Measurements from ENCODE around the gene TAF4B. TPM values are rescaled to one million over a fixed set of nuclear protein-coding genes. Genes with fewer than 3 reads are reported as not detected.
"Not testable (repeated sequence)": the region's sequence is repeated elsewhere in the genome, so short reads cannot be mapped to it uniquely, and the experiment has no call there.

The TAF4B gene
- total RNA-seq, 4 donors from 2014 or later = 5.1 to 9.2 (median 6.7) TPM

DNA sequence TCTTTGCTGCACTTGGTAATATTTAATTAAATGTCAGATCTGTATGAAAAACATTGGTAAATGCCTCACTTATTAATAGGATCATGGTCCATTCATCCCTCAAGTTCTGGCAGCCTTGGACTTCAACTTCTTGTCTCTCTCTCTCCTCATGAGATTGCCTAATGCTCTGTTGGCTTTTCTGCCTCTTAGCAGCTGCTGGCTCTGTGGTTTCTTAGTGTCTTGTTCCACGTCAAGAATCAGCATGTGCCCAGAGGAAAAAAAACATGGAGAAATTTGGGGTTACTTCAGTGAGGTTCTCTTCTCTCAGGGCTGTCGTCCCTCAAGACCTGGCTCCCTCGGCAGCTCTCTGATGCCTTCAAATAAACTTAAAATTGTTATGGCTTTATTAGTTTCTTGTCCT lies 75.4 kb downstream of the TAF4B start:
- TF ChIP-seq CTCF (IDR thresholded peaks at IDR 0.05 in 4 of 5, conservative IDR thresholded peaks at IDR 0.05 in 1 of 5) = no peak
- TF ChIP-seq POLR2A (IDR thresholded peaks at IDR 0.05) = no peak
- peaks cover 0 to 4% of the 10 kb centered on the region in 2 donors for H3K4me1 ChIP-seq
- DNase-seq (no peak), ATAC-seq (peak in 1 of 2 donors; percentile 51)
- no peaks in the 10 kb centered on the region for H3K27me3 ChIP-seq
- no peak overlapping the region for H3K27ac ChIP-seq
- H3K36me3 ChIP-seq = no peaks in the 10 kb centered on the region
- no peak overlapping the region for H3K4me3 ChIP-seq
- intact Hi-C loops (cut with DNase I; ENCODE audit: low total_unique reads) = no loop called here
- in situ Hi-C loops (cut with MboI; ENCODE audit: low sequenced_read_pairs in 4 of 4) = loop anchor here in 1 of 4 donors (10.0 kb wide), 1 partner anchor 353 kb away; no protein-coding TSS in a partner anchor
- no peaks in the 10 kb centered on the region for H3K9me3 ChIP-seq

DNA sequence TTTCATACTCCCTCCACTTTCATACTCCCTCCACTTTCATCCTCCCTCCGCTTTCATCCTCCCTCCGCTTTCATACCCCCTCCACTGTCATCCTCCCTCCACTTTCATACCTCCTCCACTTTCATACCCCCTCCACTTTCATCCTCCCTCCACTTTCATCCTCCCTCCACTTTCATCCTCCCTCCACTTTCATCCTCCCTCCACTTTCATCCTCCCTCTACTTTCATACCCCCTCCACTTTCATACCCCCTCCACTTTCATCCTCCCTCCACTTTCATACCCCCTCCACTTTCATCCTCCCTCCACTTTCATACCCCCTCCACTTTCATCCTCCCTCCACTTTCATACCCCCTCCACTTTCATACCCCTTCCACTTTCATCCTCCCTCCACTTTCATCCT lies 77.0 kb downstream of the TAF4B start:
- H3K36me3 ChIP-seq; ATAC-seq; H3K27me3 ChIP-seq; H3K27ac ChIP-seq; DNase-seq; H3K9me3 ChIP-seq; H3K4me3 ChIP-seq; intact Hi-C loops (cut with DNase I; ENCODE audit: low total_unique reads); H3K4me1 ChIP-seq: not testable (repeated sequence)
- in situ Hi-C loops (cut with MboI; ENCODE audit: low sequenced_read_pairs in 4 of 4) = loop anchor here in 1 of 4 donors (10.0 kb wide), 1 partner anchor 352 kb away; no protein-coding TSS in a partner anchor

GRCh38 chr18:26304511-26304910 lies 78.3 kb downstream of the TAF4B start:
- Histone ChIP-seq H3K9me3 (no peaks in the 10 kb centered on the region), H3K27me3 (no peaks in the 10 kb centered on the region), H3K4me1 (peaks cover 0 to 4% of the 10 kb centered on the region in 2 donors), H3K27ac (no peak overlapping the region), H3K4me3 (no peak overlapping the region), H3K36me3 (no peaks in the 10 kb centered on the region)
- TF ChIP-seq CTCF (IDR thresholded peaks at IDR 0.05 in 4 of 5, conservative IDR thresholded peaks at IDR 0.05 in 1 of 5) (no peak), POLR2A (IDR thresholded peaks at IDR 0.05) (no peak)
- in situ Hi-C loops (cut with MboI; ENCODE audit: low sequenced_read_pairs in 4 of 4) = loop anchor here in 1 of 4 donors (10.0 kb wide), 1 partner anchor 350 kb away; no protein-coding TSS in a partner anchor
- no peak for ATAC-seq
- no peak for DNase-seq
- intact Hi-C loops (cut with DNase I; ENCODE audit: low total_unique reads) = no loop called here

GRCh38 chr18:26307161-26307773 lies 81.0 kb downstream of the TAF4B start:
- Histone ChIP-seq H3K27ac (no peak overlapping the region), H3K9me3 (no peaks in the 10 kb centered on the region), H3K4me1 (no peaks in the 10 kb centered on the region), H3K36me3 (no peaks in the 10 kb centered on the region), H3K27me3 (no peaks in the 10 kb centered on the region), H3K4me3 (no peak overlapping the region)
- TF ChIP-seq POLR2A (IDR thresholded peaks at IDR 0.05) (no peak), CTCF (IDR thresholded peaks at IDR 0.05 in 4 of 5, conservative IDR thresholded peaks at IDR 0.05 in 1 of 5) (peak in 3 of 5 experiments; percentile 13 to 49 (median 35))
- DNase-seq (no peak), ATAC-seq (peak in 1 of 2 donors; percentile 66)
- in situ Hi-C loops (cut with MboI; ENCODE audit: low sequenced_read_pairs in 4 of 4) = loop anchor here in 1 of 4 donors (10.0 kb wide), 1 partner anchor 348 kb away; no protein-coding TSS in a partner anchor
- intact Hi-C loops (cut with DNase I; ENCODE audit: low total_unique reads) = loop anchor here (5.0 kb wide), 1 partner anchor 350 kb away; no protein-coding TSS in a partner anchor

GRCh38 chr18:26309281-26309680 lies 83.0 kb downstream of the TAF4B start:
- Histone ChIP-seq H3K4me1 (no peaks in the 10 kb centered on the region), H3K4me3 (no peak overlapping the region), H3K27ac (no peak overlapping the region), H3K9me3 (no peaks in the 10 kb centered on the region), H3K36me3 (no peaks in the 10 kb centered on the region), H3K27me3 (no peaks in the 10 kb centered on the region)
- in situ Hi-C loops (cut with MboI; ENCODE audit: low sequenced_read_pairs in 4 of 4) = loop anchor here in 1 of 4 donors (10.0 kb wide), 1 partner anchor 346 kb away; no protein-coding TSS in a partner anchor
- ATAC-seq = no peak
- intact Hi-C loops (cut with DNase I; ENCODE audit: low total_unique reads) = loop anchor here (5.0 kb wide), 1 partner anchor 348 kb away; no protein-coding TSS in a partner anchor
- TF ChIP-seq CTCF (IDR thresholded peaks at IDR 0.05 in 4 of 5, conservative IDR thresholded peaks at IDR 0.05 in 1 of 5) = no peak
- no peak for TF ChIP-seq POLR2A (IDR thresholded peaks at IDR 0.05)
- no peak for DNase-seq

Data from gastrocnemius medialis (tissue), 4 donors.